GM21528 (cell line): ENCODE data around the gene NOXA1.
"Not testable (repeated sequence)": the region's sequence is repeated elsewhere in the genome, so short reads cannot be mapped to it uniquely, and the experiment has no call there.

Source experiments
- ATAC-seq: cut with Tn5 transposase; IDR thresholded peaks from one replicate; pipeline ENCODE4 v1.9.1; 2021; ENCODE audit warnings: mild to moderate bottlenecking, moderate library complexity; ENCODE audit not compliant: unreplicated experiment, low FRiP score

NOXA1 gene

GRCh38 chr9:137461663-137462395 is 38.6 kb downstream of the NOXA1 start:
- ATAC-seq = no peak

DNA sequence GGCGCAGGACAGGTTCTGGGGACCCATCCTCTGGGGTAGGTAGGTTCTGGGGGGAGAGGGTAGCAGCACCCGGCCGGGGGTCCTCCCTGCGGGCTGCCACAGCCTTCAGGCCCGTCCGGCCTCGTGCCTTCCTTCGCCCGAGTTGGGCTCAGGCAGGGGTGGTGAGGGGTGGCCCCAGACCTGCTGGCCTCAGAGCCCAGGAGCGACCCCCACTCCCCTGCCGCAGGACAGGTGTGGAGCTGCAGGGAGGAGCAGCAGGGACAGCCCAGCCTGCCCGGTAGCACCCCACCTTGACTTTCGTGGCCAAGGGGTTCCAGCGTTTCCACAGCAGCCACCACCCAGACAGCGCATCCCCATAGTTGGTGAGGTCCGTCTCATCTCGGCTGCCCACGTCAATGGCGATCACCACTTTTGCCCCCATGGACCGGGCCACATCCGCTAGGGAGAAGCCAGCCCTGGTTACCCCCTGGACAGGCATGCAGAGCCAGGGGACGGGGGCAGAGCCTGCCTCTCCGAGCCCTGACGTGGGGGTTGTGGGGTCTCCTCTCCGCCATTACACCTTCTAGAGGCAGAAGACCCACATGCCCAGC is 39.3 kb downstream of the NOXA1 start:
- ATAC-seq = no peak

DNA sequence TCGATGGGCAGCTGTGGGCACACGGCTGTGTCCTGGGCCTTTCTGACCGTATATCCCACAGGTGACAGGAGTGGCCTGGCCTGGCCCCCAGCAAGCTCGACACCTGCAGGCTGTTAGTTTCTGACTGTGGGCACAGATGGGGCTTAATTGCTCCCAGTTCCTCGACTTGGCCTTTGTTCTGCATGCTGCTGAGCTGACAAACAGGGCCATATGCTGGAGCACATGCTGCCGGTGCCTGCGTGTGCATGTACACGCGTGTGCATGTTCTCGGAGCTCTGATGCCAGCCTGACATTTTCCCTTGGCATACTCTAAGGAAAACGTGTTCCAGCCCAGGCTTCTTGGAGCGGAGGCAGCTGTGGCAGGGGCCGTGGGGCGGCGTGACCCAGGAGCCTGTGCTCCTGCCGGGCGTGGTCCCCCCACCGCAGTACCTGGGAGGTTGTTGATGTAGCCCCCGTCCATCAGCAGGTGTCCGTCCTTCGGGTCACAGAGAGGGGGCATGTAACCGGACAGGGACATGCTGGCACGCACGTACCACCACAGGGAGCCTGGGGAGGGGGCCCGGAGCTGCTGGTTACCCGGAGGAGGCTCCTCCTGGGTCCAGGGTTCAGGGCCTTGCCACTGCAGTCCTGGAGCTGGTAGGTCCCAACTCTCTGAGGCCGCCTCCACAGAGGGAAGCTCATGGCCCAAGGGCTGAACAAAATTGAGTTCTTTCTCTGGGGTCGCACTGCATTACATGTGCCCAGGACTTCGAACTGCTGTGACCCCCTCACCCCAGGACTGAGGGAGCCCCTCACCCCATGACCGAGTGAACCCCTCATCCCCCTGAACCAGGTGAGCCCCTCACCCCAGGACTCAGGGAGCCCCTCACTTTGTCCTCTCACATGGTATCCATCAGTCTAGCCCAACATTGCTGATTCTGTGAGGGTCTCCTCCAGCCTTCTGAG is 40.1 kb downstream of the NOXA1 start:
- no peak for ATAC-seq

DNA sequence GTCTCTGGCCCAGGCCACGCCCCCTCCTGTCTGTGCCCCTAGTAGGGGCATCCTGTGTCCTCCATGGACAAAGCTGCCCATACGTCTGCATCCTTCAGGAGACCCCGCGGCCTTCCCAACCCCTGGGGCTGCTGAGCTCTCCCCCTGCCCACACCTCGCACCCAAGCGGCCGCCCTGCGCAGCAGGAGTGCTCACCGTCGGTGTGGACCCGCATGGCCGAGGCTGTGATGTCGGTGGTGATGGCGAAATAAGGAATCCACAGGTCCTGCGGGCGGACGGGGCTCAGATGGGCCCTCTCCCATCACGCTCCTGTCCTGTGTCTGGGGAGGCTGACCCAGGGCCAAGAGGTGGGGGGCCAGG is 40.7 kb downstream of the NOXA1 start:
- ATAC-seq = no peak

DNA sequence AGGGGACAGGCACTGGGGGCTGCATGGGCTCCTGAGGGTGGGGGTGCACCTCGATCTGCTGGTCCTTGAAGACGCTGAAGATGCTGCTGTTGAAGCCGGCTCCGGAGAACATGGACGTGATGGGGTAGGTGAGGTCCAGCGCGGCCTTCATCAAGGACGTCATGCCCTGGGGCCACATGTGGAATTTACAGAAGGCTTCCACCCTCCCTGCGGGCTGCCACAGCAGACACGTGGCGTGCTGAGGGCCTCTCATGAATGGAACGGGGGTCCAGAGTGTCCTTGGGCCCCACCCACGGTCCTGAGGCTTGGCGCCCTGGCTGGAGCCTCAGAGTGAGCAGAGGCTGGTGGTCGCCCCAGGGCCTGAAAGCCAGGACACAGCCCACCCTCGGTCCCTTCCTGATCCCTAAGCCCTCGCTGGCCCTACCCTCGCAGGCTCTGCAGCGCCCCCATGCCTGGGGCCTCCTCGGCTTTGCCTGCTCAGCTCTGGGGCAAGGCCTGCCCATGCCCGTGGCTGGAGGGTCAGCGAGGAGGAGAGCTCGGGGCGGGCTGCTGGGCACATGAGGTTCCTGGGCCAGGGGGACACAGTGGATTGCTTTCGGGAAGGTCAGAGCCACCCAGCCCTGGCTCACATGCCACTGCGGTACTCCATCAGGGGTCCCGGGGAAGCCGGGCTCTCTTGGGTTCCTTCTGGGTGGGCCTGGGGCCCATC is 41.3 kb downstream of the NOXA1 start:
- ATAC-seq = no peak

DNA sequence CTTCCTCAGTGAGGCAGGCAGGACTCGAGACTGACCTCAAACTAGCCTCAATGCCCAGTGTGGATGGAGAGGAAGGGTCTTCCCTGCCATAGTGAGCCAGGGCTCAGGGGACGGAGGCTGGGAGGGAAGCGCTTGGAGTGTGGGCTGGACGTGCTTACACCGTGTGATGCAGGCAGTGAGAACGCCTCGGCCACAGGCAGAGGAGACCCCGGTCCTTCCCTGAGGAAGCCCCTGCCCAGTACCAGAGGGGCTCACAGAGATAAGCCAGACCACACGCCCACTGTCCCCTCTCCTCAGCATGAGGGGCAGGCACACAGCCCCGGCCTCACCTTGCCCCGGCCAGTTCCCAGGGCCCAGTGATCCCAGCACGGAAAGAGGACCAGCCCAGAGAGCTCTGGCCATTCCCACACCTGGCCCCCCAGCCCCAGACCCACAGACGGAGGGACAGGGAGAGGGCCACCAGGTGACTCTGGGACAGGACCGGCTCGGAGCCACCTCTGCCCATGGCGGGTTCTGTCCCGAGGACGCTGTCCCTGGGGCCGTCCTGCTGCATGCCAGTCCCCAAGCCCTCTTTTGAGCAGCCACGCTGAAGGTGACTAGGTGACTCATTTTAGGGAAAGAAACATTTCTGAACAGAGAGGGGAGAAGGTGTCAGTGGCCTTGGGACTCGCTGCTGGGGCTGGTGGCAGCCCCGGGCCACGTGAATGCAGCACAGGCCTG is 42.0 kb downstream of the NOXA1 start:
- ATAC-seq = no peak

DNA sequence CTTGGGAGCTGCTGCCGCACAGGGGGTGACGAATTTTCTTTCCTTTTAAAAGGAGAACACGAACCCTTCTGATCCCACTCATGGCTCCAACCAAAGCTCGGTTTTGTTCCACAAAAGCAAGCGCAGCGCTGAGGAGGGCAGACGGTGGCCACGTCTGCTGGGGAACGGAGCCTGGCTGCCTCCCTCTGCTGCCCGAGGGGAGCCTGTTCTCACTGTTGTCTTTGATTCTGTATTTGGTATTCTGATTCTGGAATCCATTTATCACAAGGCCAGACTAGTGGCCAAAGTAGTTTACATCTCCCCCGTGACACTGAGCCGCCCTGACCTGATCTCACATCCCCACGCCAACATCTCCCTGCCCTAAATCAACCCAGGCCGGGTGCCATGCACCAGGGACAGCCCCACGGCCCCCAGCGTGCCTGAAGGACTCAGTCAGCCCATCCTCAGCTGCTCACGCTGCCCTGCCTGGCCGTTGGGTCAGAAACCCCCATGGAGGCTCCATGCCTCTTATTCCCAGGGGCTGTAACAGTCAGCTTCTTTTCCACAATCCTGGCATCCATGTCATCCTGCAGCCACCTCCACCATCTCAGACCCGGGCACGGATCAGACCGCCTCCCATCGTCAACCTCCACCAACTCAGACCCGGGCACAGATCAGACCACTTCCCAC is 42.7 kb downstream of the NOXA1 start:
- ATAC-seq = no peak

DNA sequence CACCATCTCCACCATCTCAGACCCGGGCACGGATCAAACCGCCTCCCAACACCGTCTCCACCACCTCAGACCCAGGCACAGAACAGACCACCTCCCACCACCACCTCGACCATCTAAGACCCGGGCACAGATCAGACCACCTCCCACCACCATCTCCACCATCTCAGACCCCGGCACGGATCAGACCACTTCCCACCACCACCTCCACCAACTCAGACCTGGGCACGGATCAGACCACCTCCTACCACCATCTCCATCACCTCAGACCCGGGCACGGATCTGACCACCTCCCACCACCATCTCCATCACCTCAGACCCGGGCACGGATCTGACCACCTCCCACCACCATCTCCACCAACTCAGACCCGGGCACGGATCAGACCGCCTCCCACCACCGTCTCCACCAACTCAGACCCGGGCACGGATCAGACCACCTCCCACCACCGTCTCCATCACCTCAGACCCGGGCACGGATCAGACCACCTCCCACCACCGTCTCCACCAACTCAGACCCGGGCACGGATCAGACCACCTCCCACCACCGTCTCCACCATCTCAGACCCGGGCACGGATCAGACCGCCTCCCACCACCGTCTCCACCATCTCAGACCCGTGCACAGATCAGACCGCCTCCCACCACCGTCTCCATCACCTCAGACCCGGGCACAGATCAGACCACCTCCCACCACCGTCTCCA is 43.3 kb downstream of the NOXA1 start:
- not testable (repeated sequence) for ATAC-seq

GRCh38 chr9:137467161-137467581 is 44.0 kb downstream of the NOXA1 start:
- no peak for ATAC-seq

DNA sequence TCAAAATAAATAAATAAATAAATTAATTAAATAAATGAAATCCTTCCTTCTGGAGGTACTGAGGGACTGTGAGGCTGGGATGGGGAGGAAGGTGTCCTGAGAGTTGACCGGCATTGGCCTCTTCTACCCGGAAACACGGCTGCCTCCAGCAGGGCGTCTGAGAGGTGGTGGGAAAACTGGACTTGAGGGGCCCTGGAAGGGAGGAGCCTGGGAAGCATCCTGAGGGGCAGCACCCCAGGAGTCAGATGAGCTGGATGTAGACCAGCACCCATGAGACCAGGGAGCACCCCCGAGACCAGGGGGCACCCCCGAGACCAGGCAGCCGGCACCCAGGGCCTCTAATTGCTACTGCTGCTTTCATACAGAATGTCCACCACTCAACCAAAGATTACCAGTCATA is 44.7 kb downstream of the NOXA1 start:
- no peak for ATAC-seq

GRCh38 chr9:137470785-137471184 is 47.6 kb downstream of the NOXA1 start:
- ATAC-seq = no peak

- no peak for ATAC-seq
Observed at GRCh38 chr9:137474271-137474670, 51.1 kb downstream of the NOXA1 start.

DNA sequence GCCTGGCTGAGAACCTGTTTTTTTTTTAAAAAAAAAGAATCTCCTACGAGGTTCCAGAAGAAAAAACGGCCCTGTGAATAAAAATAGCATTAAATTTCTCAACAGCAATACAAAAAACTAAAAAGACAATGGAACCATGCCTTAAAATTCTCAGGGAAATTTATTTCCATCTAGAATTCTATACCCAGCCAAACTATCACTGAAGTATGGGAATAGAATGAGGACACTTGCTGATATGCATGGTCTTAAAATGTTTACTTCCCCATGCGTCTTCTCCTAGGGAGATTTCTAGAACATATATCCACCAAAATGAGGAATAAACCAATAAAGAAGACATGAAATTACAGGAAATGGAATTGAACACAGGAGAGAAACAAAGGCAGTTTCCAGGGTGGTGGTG is 52.5 kb downstream of the NOXA1 start:
- ATAC-seq = no peak

DNA sequence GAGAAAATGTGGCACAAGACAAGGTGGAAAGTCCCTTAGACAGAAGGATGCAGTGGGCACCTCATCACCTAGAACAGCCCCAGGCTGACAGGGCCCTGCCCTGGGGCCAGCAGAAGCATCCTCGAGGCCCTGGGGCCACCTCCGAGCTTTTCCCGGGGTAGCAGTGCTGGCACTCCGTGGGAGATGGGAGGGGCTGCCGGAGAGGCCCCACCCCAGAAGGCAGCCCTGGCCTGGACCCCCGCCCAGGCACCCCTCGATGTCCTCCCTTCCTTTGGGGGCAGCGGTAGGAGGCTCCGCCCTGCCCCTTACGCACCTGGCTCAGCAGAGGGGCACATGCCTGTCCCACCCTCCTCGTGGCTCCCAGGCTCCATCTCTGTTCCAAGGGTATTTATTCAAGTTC is 53.7 kb downstream of the NOXA1 start:
- no peak for ATAC-seq

DNA sequence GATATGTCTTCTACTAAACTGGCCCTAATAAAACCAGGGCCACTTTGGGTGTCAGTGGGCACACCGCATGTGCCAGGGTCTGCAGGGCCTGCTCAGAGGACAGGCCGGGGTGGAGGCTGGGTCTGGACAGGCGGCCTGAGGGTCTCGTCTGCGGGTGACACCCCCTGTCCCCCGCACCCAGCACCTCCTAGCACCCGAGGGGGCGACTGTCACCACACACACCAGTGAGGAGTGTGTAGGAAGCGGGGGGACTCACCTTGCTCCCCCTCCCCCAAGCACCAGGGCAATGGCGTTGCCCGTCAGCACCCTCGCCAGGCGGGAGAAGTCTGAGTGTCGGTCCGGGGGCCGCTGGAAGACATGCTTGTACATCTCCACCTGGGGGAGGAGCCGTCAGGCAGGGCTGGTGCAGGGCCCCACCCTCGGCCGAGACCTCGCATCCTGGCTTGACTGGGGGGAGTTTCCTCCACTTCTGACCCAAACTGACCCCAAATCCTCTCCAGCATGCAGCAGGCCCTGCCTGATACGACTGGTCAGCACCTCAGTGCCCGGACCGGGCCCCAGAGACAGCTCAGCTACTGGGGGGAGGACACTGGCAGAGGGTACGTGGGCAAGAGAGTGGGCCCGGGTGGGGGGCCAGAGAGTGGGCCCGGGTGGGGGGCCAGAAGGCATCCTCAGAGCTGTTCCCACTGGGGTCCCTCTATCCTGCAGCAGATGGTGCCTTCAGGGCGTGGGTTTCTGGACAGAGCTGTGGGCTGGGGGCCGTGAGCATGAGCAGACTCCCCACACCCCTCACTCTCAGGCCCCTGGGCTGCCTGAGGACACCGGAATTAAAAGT is 54.8 kb downstream of the NOXA1 start:
- no peak for ATAC-seq

DNA sequence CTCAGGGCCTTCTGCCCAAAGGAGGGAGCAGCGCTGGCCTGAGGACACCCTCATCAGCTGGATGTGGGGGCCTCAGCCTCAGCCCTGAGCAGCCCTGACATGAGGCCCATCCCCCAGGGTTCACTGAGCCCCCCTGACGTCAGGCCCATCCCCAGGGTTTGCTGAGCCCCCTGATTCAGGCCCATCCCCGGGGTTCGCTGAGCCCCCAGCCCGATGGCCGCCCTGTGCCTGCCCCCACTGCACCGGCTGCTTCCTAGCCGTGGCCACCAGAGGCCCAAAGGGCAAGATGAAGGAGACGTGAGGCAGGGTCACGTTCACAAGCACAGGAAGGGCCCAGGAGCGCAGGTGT is 55.4 kb downstream of the NOXA1 start:
- ATAC-seq = no peak

GRCh38 chr9:137478962-137479861 is 56.0 kb downstream of the NOXA1 start:
- no peak for ATAC-seq
